Right atrium auricular region (tissue), 2 donors: ENCODE results near the gene MINPP1. TPM values are rescaled to one million over a fixed set of nuclear protein-coding genes. Genes with fewer than 3 reads are reported as not detected.
"Not testable (repeated sequence)": the region's sequence is repeated elsewhere in the genome, so short reads cannot be mapped to it uniquely, and the experiment has no call there.

Experiments
- DNase-seq: peaks from one replicate; pipeline ENCODE4 v3.0.0-alpha.2; 2019; ENCODE audit warnings: low spot score
- H3K27ac ChIP-seq, 2 donors: fragments of 200-600 bp; sonication (generic); 1 replicate in 1 of 2; 2 replicates in 1 of 2; pipeline ENCODE4 v1.5.1; 2016 to 2019
- H3K27me3 ChIP-seq, 2 donors: fragments of 200-600 bp; sonication (generic); one replicate each; pipeline versions ENCODE4 v1.5.1 to v1.6.0; 2017 to 2019
- H3K36me3 ChIP-seq: fragments of 200-600 bp; sonication (generic); one replicate; pipeline ENCODE4 v1.5.1; 2016
- H3K4me1 ChIP-seq, 2 donors: fragments of 200-600 bp; sonication (generic); one replicate each; pipeline versions ENCODE4 v1.5.1 to v1.6.0; 2017 to 2019
- H3K4me3 ChIP-seq, 2 donors: fragments of 200-600 bp; sonication (generic); 1 replicate in 1 of 2; 2 replicates in 1 of 2; pipeline ENCODE4 v1.5.1; 2017 to 2019; ENCODE audit warnings: mild to moderate bottlenecking in 1 of 2, moderate library complexity in 1 of 2
- H3K9me3 ChIP-seq, 2 donors: fragments of 200-600 bp; sonication (generic); one replicate each; pipeline ENCODE4 v1.5.1; 2019
- total RNA-seq, 2 donors: library from RNA; depleted of rRNA; stranded (reverse); fragments of >200 nt; gene quantifications; one replicate each; pipeline ENCODE4 v1.1.0, GENCODE V29; 2016
- TF ChIP-seq, protein P1 (sequence below), 2 donors: fragments of 200-600 bp; sonication (generic); IDR thresholded peaks; one replicate each; pipeline ENCODE4 v1.5.1; 2019; ENCODE audit warnings: antibody characterized with exemption in 2 of 2

Gene MINPP1, protein sequence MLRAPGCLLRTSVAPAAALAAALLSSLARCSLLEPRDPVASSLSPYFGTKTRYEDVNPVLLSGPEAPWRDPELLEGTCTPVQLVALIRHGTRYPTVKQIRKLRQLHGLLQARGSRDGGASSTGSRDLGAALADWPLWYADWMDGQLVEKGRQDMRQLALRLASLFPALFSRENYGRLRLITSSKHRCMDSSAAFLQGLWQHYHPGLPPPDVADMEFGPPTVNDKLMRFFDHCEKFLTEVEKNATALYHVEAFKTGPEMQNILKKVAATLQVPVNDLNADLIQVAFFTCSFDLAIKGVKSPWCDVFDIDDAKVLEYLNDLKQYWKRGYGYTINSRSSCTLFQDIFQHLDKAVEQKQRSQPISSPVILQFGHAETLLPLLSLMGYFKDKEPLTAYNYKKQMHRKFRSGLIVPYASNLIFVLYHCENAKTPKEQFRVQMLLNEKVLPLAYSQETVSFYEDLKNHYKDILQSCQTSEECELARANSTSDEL
- total RNA-seq = 10 to 100 TPM in 1 of 2 donors, 1 to 10 TPM in 1; 9.9 to 10.6 TPM

DNA sequence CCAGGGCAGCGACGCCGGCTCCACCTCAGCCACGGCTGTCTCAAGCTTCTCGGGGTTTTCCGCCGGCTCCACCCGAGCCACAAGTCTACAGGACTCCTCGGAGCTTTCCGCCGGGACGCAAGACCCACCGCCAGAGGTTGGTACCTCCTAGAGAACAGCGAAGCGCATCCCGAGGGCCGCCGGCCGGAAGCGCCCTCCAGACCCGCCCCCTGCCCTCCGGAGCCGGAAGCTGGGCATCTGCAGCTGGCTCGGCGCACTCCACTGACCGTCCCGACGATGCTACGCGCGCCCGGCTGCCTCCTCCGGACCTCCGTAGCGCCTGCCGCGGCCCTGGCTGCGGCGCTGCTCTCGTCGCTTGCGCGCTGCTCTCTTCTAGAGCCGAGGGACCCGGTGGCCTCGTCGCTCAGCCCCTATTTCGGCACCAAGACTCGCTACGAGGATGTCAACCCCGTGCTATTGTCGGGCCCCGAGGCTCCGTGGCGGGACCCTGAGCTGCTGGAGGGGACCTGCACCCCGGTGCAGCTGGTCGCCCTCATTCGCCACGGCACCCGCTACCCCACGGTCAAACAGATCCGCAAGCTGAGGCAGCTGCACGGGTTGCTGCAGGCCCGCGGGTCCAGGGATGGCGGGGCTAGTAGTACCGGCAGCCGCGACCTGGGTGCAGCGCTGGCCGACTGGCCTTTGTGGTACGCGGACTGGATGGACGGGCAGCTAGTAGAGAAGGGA lies at the start of gene MINPP1:
TSS of gene MINPP1 (plus strand) at position 254 of the 726 bp plus-strand sequence. CDS start at position 277, 23 bp downstream.
- TF ChIP-seq, protein P1, sequence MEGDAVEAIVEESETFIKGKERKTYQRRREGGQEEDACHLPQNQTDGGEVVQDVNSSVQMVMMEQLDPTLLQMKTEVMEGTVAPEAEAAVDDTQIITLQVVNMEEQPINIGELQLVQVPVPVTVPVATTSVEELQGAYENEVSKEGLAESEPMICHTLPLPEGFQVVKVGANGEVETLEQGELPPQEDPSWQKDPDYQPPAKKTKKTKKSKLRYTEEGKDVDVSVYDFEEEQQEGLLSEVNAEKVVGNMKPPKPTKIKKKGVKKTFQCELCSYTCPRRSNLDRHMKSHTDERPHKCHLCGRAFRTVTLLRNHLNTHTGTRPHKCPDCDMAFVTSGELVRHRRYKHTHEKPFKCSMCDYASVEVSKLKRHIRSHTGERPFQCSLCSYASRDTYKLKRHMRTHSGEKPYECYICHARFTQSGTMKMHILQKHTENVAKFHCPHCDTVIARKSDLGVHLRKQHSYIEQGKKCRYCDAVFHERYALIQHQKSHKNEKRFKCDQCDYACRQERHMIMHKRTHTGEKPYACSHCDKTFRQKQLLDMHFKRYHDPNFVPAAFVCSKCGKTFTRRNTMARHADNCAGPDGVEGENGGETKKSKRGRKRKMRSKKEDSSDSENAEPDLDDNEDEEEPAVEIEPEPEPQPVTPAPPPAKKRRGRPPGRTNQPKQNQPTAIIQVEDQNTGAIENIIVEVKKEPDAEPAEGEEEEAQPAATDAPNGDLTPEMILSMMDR (IDR thresholded peaks at IDR 0.05) = peak in 1 of 2 donors; percentile 8
- peaks cover 0 to 14% of the 10 kb centered on the region in 2 donors for H3K4me1 ChIP-seq
- no peaks in the 10 kb centered on the region for H3K9me3 ChIP-seq
- H3K4me3 ChIP-seq = peak within 1 kb of the TSS; percentile 67 to 96
- peak within 1 kb of the TSS; percentile 86 to 87 for H3K27ac ChIP-seq
- DNase-seq = peak; percentile 79
- H3K36me3 ChIP-seq = no peaks in the 10 kb centered on the region
- no peaks in the 10 kb centered on the region for H3K27me3 ChIP-seq

DNA sequence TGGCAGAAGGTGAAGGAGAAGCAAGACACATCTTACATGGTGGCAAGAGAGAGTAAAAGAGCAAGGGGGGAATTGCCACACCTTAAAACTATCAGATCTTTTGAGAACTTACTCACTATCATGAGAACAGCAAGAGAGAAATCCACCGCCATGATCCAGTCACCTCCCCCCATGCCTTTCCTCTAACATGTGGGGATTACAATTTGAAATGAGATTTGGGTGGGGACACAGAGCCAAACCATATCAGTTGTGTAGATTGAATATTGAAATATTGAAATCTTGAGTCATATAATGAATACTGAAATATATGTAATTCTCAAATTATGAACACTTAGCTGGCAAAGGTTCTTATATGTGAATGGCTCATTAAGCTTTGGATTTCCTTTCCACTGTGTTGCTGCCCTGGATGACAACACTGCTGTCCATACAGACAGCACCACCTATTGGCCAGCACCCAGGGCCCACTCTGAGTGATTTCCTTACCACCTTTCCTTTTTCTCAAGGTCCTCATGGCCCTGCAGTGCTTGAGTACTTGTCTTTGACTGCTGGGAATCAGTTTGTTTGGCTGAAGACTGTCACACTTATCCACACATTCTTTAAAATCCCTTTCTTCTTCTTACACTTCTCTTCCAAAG lies 48.0 kb upstream of the MINPP1 start:
- DNase-seq, H3K9me3 ChIP-seq, H3K4me1 ChIP-seq, H3K27me3 ChIP-seq, H3K4me3 ChIP-seq, H3K27ac ChIP-seq, H3K36me3 ChIP-seq: not testable (repeated sequence)

DNA sequence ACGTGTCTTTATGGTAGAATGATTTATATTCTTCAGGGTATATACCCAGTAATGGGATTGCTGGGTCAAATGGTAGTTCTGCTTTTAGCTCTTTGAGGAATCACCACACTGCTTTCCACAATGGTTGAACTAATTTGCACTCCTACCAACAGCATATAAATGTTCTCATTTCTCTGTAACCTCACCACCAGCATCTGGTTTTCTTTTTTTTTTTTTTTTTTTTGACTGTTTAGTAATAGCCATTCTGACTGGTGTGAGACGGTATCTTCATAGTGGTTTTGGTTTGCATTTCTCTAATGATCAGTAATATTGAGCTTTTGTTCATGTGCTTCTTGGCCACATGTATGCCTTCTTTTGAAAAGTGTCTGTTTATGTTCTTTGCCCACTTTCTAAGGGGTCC lies 42.9 kb upstream of the MINPP1 start:
- H3K36me3 ChIP-seq, H3K9me3 ChIP-seq, DNase-seq, H3K4me1 ChIP-seq, H3K4me3 ChIP-seq, H3K27me3 ChIP-seq, H3K27ac ChIP-seq: not testable (repeated sequence)

DNA sequence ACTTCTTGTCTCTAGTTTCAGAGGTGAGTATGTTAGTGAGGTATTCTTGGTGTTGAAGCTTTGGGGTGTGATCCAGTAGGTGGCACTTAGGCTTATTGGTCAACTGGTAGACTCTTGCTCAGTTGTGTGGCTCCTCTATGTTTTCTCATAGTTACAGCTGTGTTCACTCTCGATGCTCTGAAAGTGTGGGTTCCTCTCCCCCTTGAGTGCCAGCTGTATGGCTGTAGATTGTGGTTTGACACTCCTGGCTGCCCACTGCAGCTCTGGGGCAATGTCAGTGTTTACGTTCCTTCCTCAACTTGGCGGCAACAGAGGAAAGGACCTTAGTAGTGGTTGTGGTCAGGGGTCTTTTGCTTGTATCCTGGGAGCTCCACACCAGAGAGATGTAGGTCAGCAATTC lies 37.8 kb upstream of the MINPP1 start:
- H3K27me3 ChIP-seq, H3K4me1 ChIP-seq, H3K27ac ChIP-seq, H3K4me3 ChIP-seq, H3K9me3 ChIP-seq, H3K36me3 ChIP-seq, DNase-seq: not testable (repeated sequence)

DNA sequence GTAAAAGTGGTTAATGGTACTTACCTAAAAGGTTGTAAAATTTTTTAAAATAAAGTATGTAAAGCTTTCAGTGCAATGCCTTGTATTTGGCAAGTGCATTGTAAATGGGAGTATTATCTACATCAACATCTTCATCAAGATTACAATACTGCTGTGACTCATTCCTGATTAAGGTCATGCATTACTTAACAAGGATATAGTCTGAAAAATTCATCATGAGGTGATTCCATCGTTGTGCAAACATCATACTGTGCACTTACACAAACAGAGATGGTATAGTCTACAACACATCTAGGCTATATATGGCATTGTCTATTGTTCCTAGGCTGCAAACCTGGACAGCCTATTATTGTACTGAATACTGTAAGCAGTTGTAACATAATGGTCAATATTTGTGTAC lies 16.0 kb upstream of the MINPP1 start:
- H3K36me3 ChIP-seq, H3K27ac ChIP-seq, H3K4me3 ChIP-seq, H3K4me1 ChIP-seq, H3K27me3 ChIP-seq, H3K9me3 ChIP-seq, DNase-seq: not testable (repeated sequence)

DNA sequence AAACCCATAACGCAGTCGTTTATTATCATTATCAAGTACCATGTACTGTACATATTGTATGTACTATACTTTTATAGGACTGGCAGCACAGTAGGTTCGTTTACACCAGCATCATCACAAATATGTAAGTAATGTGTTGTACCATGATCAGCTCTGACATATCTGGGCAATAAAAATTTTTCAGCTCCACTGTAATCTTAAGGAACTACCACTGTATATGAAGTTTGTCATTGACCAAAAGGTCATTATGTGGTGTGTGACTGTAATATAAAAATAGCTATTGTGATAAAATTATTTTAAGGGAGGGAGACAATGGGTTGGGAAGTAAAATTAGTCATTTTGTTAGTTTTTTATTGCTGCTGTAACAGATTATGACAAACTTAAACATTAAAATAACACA lies 14.4 kb upstream of the MINPP1 start:
- DNase-seq, H3K4me1 ChIP-seq, H3K27me3 ChIP-seq, H3K36me3 ChIP-seq, H3K9me3 ChIP-seq, H3K4me3 ChIP-seq, H3K27ac ChIP-seq: not testable (repeated sequence)

DNA sequence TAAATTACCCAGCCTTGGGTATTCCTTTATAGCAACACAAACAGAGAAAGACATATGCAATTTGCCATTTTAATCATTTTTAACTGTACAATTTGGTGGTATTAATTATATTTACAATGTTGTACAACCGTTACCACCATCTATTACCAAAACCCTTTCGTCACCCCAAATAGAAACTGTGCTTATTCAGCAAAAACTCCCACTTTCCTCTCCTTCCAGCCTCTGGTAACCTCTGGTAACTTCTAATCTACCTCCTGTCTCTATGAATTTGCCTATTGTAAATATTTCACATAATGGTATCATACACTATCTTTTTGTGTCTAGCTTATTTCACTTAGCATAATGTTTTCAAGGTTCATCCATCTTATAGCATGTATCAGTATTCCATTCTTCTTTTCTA lies 12.2 kb upstream of the MINPP1 start:
- H3K4me3 ChIP-seq, H3K27ac ChIP-seq, H3K4me1 ChIP-seq, H3K9me3 ChIP-seq, H3K36me3 ChIP-seq, H3K27me3 ChIP-seq, DNase-seq: not testable (repeated sequence)

DNA sequence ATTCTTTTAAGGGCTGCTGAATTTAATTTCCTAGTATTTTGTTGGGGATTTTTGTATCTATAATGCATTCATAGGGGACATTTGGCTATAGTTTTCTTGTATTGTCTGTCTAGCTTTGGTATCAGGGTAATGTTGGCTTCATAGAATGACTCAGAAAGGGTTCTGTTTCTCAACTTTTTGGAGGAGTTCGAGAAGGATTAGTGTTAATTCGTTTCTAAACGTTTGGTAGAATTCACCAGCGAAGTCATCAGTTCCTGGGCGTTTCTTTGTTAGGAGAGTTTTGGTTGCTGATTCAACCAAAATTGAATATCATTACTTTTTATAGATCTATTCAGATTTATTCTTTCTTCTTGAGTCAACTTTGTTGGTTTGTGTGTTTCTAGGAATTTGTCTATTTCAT lies 9.2 kb upstream of the MINPP1 start:
- H3K4me3 ChIP-seq, H3K9me3 ChIP-seq, H3K4me1 ChIP-seq, H3K36me3 ChIP-seq, H3K27me3 ChIP-seq, H3K27ac ChIP-seq, DNase-seq: not testable (repeated sequence)

DNA sequence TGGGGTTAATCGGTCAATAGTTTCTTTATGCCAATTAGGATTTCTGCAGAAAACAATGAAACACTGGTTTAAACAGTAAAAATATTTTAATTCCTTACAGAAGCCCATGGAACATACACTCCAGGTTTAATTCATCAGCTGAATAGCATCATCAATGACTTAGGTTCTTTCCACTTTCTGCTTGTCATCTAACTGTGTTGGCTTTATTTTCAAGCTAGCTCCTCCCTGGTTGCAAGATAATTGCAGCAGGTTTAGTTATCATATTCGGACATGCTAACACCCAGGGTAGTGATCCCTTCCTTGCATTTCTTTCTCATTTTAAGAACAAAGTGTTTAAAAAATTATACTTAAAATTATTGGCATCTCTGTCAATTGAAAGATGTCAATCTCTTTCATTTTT lies 7.3 kb upstream of the MINPP1 start:
- H3K4me1 ChIP-seq, H3K4me3 ChIP-seq, H3K36me3 ChIP-seq, DNase-seq, H3K9me3 ChIP-seq, H3K27me3 ChIP-seq, H3K27ac ChIP-seq: not testable (repeated sequence)

DNA sequence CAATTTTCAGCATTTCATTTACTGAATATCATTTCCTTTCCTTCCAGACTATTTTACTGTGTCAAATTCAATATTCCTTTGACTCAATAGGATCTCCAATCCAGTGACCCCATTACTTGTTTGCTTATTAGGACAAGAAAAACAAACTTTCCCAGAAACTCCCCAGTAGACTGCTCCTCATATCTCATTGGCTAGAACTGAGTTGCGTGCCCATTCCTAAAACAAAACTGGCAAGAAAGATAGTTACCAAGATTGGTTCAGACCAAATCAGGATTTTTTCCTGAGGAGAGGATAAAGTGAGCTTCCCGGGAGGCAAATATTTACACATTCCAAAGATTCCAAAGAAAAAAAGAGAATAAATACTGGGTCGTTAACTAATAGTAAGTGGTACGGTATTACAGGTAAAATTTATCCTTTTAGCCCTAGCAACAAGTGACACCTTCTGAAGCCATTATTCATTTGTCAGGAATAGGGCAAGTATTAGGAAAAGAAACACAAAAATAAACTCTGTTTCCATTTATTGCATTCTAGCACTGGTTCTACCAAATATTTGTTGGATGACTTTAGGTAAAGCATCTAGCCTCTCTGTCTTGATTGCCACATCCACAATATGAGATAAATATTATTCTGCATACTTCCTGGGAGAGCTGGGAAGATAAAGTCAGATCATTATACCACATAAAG lies 6.4 kb upstream of the MINPP1 start:
- H3K27me3 ChIP-seq, DNase-seq, H3K4me1 ChIP-seq, H3K4me3 ChIP-seq, H3K9me3 ChIP-seq, H3K27ac ChIP-seq, H3K36me3 ChIP-seq: not testable (repeated sequence)
